ENCODE data around the gene DPEP3.
"Not testable (repeated sequence)": the region's sequence is repeated elsewhere in the genome, so short reads cannot be mapped to it uniquely, and the experiment has no call there.

DPEP3 gene

GRCh38 chr16:67979955-67980678 lies at the start of gene DPEP3:
Gene DPEP3, minus strand, starts transcription at chr16:67980499. Its CDS starts 119 bp downstream, at chr16:67980380.
- DNase-seq: no peak

- DNase-seq: no peak
These were observed 48.7 kb upstream of the DPEP3 start for GRCh38 chr16:68028996-68029395.

- peak; percentile 79 for DNase-seq
These were observed 42.6 kb upstream of the DPEP3 start, which contains the start of the genes DDX28 and DUS2 for GRCh38 chr16:68022728-68023537. Gene DDX28, minus strand, starts transcription at chr16:68023232. Its CDS starts 30 bp downstream, at chr16:68023202. Gene DUS2, plus strand, starts transcription at chr16:68023284. Its CDS starts 14,740 bp downstream, at chr16:68038024.

- DNase-seq: no peak
These were observed 42.0 kb upstream of the DPEP3 start for GRCh38 chr16:68022278-68022727.

GRCh38 chr16:68021490-68021889 lies 41.2 kb upstream of the DPEP3 start:
- DNase-seq: no peak

- no peak for DNase-seq
These were observed 38.9 kb upstream of the DPEP3 start for GRCh38 chr16:68019167-68019680.

- no peak for DNase-seq
These were observed 35.4 kb upstream of the DPEP3 start, which contains the start of gene DPEP2NB for GRCh38 chr16:68015681-68016080. Gene DPEP2NB, minus strand, starts transcription at chr16:68015911. Its CDS starts 141 bp downstream, at chr16:68015770.

GRCh38 chr16:68013440-68013839 lies 33.1 kb upstream of the DPEP3 start:
- no peak for DNase-seq

- DNase-seq: not testable (repeated sequence)
These were observed 29.6 kb upstream of the DPEP3 start for GRCh38 chr16:68009872-68010271.

- DNase-seq: no peak
These were observed 28.9 kb upstream of the DPEP3 start for GRCh38 chr16:68009157-68009735.

- no peak for DNase-seq
These were observed 25.5 kb upstream of the DPEP3 start for GRCh38 chr16:68005786-68006286.

GRCh38 chr16:68005211-68005610 lies 24.9 kb upstream of the DPEP3 start:
- DNase-seq: no peak

- no peak for DNase-seq
These were observed 22.7 kb upstream of the DPEP3 start for GRCh38 chr16:68003031-68003430.

- DNase-seq: no peak
These were observed 20.2 kb upstream of the DPEP3 start for GRCh38 chr16:68000450-68000849.

- DNase-seq: no peak
These were observed 19.7 kb upstream of the DPEP3 start for GRCh38 chr16:67999985-68000384.

GRCh38 chr16:67998779-67999688 lies 18.7 kb upstream of the DPEP3 start, which contains the start of gene DPEP2:
Gene DPEP2, minus strand, starts transcription at chr16:67999484. Its CDS starts 6,272 bp downstream, at chr16:67993212.
- not testable (repeated sequence) for DNase-seq

GRCh38 chr16:67998231-67998778 lies 18.0 kb upstream of the DPEP3 start:
- DNase-seq: not testable (repeated sequence)

GRCh38 chr16:67996666-67997065 lies 16.4 kb upstream of the DPEP3 start:
- no peak for DNase-seq

- no peak for DNase-seq
These were observed 15.1 kb upstream of the DPEP3 start for GRCh38 chr16:67995423-67995822.

GRCh38 chr16:67994040-67994408 lies 13.7 kb upstream of the DPEP3 start:
- DNase-seq: not testable (repeated sequence)

Measured in NCI-H2227 treated with DMSO at 0.1 percent for 48 hours (cell line).